RPMI7951 (cell line): ENCODE results near the gene PLPP2. TPM values are rescaled to one million over a fixed set of nuclear protein-coding genes. Genes with fewer than 3 reads are reported as not detected.
"Not testable (repeated sequence)": the region's sequence is repeated elsewhere in the genome, so short reads cannot be mapped to it uniquely, and the experiment has no call there.

Experiments
- DNase-seq: peaks from one replicate; pipeline ENCODE4 v3.0.0-alpha.2; 2012; ENCODE audit warnings: low read depth
- total RNA-seq: library from RNA; depleted of rRNA; stranded (reverse); fragments of >200 nt; shearing (Covaris generic); gene quantifications from 2 replicates; pipeline ENCODE4 v1.2.3, GENCODE V29; 2014; rRNA removed

The PLPP2 gene
- total RNA-seq, 1 experiment from 2014 or later, result 0.48 TPM

DNA sequence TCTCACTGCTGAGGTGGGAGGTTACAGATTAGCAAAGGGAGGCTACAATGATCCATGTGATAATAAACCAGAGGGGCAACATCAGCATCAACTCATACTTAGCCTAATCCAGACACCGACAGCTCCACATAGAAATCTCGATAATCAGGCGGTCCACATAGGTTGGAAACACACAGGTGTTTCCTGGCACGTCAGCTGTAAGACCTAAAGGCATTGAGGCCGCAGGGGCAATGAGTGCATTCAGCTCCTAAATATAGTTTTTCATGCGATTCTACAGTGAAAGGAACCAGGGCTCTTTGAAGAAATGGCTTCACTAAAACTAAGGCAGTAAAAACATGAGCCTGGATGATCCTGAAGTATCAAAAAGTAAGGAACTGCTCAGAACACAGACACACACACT, 19.3 kb downstream of the PLPP2 start:
- no peak for DNase-seq

DNA sequence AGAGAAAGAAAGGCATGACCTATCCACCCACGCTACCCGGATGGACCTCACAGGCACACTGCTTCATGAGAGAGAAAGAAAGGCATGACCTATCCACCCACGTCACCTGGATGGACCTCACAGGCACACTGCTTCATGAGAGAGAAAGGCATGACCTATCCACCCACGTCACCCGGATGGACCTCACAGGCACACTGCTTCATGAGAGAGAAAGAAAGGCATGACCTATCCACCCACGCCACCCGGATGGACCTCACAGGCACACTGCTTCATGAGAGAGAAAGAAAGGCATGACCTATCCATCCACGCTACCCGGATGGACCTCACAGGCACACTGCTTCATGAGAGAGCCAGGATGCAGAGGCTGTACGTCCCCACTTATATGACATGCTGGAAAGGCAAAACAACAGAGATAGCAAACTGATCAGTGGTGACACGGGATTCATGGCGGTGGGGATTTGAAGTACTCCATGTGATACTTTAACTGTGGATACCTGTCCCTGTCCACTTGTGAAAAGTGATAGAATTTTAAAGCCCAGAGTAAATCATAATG, 20.4 kb downstream of the PLPP2 start:
- DNase-seq, result not testable (repeated sequence)

DNA sequence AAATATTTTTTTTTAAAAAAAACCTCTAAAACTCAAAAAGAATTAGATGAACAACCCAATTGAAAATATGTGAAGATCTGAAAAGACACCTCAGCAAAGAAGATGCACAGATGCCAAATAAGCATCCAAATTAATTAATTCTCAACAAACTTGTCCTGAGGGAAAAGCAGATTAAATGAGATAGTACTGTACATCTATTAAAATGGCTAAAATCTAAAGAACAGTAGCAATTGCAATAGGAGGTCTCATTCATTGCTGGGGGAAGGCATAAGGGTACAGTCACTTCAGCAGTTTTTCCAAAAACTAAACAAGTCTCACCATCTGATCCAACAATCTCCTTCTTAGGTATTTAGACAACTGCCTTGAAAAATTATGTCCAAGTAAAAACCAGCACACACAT, 22.0 kb downstream of the PLPP2 start:
- no peak for DNase-seq

DNA sequence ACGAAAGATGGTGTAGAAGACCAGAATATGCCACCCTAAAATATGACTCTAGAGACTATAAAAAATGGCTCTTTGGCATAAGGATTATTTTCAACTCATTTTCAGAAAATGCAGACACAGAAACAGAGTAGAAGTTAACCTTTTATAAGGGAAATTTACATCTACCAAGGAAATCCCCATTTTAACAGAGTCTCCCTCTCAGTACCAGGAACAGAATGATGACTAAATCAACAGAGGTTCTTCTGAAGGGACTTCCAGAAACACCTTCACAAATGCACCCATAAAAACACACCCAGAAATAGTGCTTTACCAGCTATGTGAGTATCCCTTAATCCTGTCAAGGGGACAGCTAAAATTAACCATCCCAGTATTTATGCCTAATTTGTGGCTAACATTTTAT, 29.1 kb downstream of the PLPP2 start:
- no peak for DNase-seq

DNA sequence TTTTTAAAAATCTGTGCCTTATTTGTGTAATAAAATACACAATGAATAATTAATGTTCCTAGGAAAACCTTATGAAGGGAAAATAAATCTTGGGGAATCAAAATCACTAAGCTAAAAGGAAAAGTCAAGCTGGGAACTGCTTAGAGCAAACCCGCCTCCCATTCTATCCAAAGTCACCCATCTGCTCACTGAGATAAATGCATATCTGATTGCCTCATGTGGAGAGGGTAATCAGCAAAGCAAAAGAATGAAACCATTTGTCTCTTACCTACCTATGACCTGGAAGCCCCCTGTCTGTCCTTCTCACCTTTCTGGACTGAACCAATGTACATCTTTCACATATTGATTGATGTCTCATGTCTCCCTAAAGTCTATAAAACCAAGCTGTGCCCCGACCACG, 34.4 kb downstream of the PLPP2 start:
- not testable (repeated sequence) for DNase-seq

DNA sequence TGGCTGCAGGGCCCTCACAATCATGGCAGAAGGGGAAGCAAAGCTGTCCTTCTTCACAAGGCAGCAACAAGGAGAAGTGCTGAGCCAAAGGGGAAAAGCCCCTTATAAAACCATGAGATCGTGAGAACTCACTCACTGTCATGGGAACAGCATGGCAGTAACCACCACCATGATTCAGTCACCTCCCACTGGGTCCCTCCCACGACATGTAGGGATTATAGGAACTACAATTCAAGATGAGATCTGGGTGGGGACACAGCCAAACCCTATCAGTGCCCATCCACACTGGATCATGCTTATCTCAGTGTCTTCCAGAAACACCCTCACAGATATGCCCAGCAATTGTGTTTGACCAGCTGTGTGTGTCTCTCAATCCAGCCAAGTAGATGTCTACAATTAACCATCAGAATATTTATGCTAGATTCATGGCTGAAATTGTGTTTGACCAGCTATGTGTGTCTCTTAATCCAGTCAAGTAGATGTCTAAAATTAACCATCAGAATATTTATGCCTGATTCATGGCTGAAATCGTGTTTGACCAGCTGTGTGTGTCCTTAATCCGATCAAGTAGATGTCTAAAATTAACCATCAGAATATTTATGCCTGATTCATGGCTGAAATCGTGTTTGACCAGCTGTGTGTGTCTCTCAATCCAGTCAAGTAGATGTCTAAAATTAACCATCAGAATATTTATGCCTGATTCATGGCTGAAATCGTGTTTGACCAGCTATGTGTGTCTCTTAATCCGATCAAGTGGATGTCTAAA, 38.6 kb downstream of the PLPP2 start:
- DNase-seq, result not testable (repeated sequence)

DNA sequence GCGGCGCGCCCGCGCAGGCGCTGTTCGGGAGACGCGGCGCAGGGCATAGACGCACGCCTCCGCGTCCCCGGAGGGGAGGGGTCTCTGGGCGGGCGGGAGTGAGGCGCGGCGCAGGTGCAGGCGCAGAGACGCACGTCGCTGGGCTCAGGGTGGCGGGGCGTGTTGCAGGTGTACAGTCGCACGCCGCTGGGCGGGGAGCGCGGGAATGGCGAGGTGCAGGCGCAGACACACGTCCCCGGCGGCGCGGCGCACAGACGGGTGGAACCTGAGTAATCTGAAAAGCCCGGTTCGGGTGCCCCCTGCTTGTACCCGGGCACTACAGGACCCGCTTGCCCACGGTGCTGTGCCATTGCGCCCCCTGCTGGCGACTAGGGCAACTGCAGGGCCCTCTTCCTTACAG, 44.7 kb downstream of the PLPP2 start:
- no peak for DNase-seq

DNA sequence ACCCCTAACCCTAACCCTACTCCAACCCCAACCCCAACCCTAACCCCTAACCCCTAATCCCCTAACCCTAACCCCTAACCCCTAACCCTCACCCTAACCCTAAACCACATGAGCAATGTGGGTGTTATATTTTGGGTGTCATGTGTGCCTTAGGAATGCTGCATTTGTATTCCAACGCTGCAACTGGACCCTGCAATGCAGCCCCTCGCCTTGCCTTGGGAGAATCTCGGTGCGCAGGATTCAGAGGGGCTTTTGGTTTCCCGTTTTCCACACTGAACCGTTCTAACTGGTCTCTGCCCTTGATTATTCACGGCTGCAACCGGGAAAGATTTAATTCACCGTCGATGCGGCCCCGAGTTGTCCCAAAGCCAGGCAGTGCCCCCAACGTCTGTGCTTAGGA, 45.3 kb downstream of the PLPP2 start:
- DNase-seq, result peak; percentile 10

DNA sequence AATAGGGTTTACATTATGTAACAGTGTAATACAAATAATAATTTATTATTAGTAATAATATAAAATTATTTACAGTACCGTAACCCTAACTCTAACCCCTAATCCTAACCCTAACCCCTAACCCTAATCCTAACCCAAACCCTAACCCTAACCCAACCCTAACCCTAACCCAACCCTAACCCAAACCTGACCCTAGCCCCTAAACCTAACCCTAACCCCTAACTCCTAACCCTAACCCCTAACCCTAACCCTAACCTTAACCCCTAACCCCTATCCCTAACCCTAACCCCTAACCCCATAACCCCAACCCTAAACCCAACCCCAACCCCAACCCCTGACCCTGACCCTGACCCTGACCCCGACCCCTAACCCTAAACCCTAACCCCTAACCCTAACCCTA, 45.7 kb downstream of the PLPP2 start:
- DNase-seq, result no peak

Other genes with a start within 250 kb of the PLPP2 start
- gene OR4F17, start 184.3 kb downstream of the PLPP2 start, total RNA-seq, result not detected in 2 replicates
- 5.9 and 10.0 TPM in 2 replicates for gene MIER2, start 53.4 kb upstream of the PLPP2 start, total RNA-seq
- not detected in 2 replicates for gene C2CD4C, start 117.7 kb upstream of the PLPP2 start, total RNA-seq
- gene SHC2, start 169.6 kb upstream of the PLPP2 start, total RNA-seq, result 0.10 TPM in 1 of 2 replicates, not detected in the other
- gene MADCAM1, start 205.1 kb upstream of the PLPP2 start, total RNA-seq, result 0.12 TPM in 1 of 2 replicates, not detected in the other
- 26.2 and 48.8 TPM in 2 replicates for gene TPGS1, start 216.1 kb upstream of the PLPP2 start, total RNA-seq
- 56.4 and 61.8 TPM in 2 replicates for gene CDC34, start 240.4 kb upstream of the PLPP2 start, total RNA-seq